Retinal pigment epithelial cell (primary cell): ENCODE measurements around the gene SUCO.

ENCODE experiments used
- DNase-seq: peaks from one replicate; pipeline ENCODE4 v3.0.0-alpha.2; 2010; ENCODE audit warnings: low read depth
- H3K4me3 ChIP-seq: 2 replicates; pipeline ENCODE4 v1.5.1; 2011; ENCODE audit warnings: mild to moderate bottlenecking, low read length, control low read depth, moderate library complexity
- TF ChIP-seq, protein P1 (sequence below): conservative IDR thresholded peaks from 2 replicates; pipeline ENCODE4 v1.5.1; 2011; ENCODE audit warnings: low read depth, low read length, control low read depth, inconsistent platforms

SUCO gene

GRCh38 chr1:172499636-172500141 is 33.3 kb upstream of the SUCO start:
- no peak overlapping the region for H3K4me3 ChIP-seq
- DNase-seq: no peak
- TF ChIP-seq, protein P1, sequence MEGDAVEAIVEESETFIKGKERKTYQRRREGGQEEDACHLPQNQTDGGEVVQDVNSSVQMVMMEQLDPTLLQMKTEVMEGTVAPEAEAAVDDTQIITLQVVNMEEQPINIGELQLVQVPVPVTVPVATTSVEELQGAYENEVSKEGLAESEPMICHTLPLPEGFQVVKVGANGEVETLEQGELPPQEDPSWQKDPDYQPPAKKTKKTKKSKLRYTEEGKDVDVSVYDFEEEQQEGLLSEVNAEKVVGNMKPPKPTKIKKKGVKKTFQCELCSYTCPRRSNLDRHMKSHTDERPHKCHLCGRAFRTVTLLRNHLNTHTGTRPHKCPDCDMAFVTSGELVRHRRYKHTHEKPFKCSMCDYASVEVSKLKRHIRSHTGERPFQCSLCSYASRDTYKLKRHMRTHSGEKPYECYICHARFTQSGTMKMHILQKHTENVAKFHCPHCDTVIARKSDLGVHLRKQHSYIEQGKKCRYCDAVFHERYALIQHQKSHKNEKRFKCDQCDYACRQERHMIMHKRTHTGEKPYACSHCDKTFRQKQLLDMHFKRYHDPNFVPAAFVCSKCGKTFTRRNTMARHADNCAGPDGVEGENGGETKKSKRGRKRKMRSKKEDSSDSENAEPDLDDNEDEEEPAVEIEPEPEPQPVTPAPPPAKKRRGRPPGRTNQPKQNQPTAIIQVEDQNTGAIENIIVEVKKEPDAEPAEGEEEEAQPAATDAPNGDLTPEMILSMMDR: no peak

- DNase-seq: no peak
- H3K4me3 ChIP-seq: no peak overlapping the region
- TF ChIP-seq, protein P1: no peak
Measured at GRCh38 chr1:172500207-172500606, 32.7 kb upstream of the SUCO start.

- TF ChIP-seq, protein P1: no peak
- H3K4me3 ChIP-seq: no peak overlapping the region
- no peak for DNase-seq
Measured at GRCh38 chr1:172507741-172508140, 25.2 kb upstream of the SUCO start.

GRCh38 chr1:172510479-172510878 is 22.5 kb upstream of the SUCO start:
- no peak overlapping the region for H3K4me3 ChIP-seq
- DNase-seq: no peak
- TF ChIP-seq, protein P1: no peak

GRCh38 chr1:172512591-172512990 is 20.4 kb upstream of the SUCO start:
- TF ChIP-seq, protein P1: no peak
- no peak overlapping the region for H3K4me3 ChIP-seq
- no peak for DNase-seq

- TF ChIP-seq, protein P1: no peak
- no peak for DNase-seq
- no peak overlapping the region for H3K4me3 ChIP-seq
Measured at GRCh38 chr1:172513479-172513878, 19.5 kb upstream of the SUCO start.

- H3K4me3 ChIP-seq: no peak overlapping the region
- no peak for DNase-seq
- TF ChIP-seq, protein P1: no peak
Measured at GRCh38 chr1:172514108-172514507, 18.8 kb upstream of the SUCO start.
